Osteoblast (primary cell): ENCODE data around the gene MLLT6. TPM values are rescaled to one million over a fixed set of nuclear protein-coding genes. Genes with fewer than 3 reads are reported as not detected.

Experiments used
- DNase-seq: peaks from one replicate; pipeline ENCODE4 v3.0.0; 2011; ENCODE audit warnings: low spot score, mixed read lengths; ENCODE audit not compliant: insufficient read length; ENCODE audit errors: missing footprints
- H2AFZ ChIP-seq: 2 replicates; pipeline ENCODE4 v1.6.0; 2011; ENCODE audit warnings: mild to moderate bottlenecking, low read length
- H3K27ac ChIP-seq: 2 replicates; pipeline ENCODE4 v1.5.1; 2011; ENCODE audit warnings: mild to moderate bottlenecking, low read depth, low read length, moderate library complexity
- H3K27me3 ChIP-seq: 2 replicates; pipeline ENCODE4 v1.6.0; 2012; ENCODE audit warnings: mild to moderate bottlenecking, control low read depth, inconsistent platforms, low read length, moderate library complexity; ENCODE audit not compliant: insufficient read depth
- H3K36me3 ChIP-seq: 2 replicates; pipeline ENCODE4 v1.5.1; 2011; ENCODE audit warnings: mild to moderate bottlenecking, low read length, control low read depth, moderate library complexity; ENCODE audit not compliant: insufficient read depth
- H3K4me1 ChIP-seq: 2 replicates; pipeline ENCODE4 v1.5.1; 2011; ENCODE audit warnings: mild to moderate bottlenecking, low read length, control low read depth, moderate library complexity; ENCODE audit not compliant: insufficient read depth
- H3K4me2 ChIP-seq: 2 replicates; pipeline ENCODE4 v1.6.0; 2011; ENCODE audit warnings: mild to moderate bottlenecking, low read length; ENCODE audit not compliant: insufficient read depth
- H3K4me3 ChIP-seq: fragments of 200-600 bp; sonication (generic); 3 replicates; pipeline ENCODE4 v1.5.1; 2012; ENCODE audit warnings: mild to moderate bottlenecking, low read length, inconsistent platforms; ENCODE audit not compliant: insufficient read depth
- H3K79me2 ChIP-seq: 2 replicates; pipeline ENCODE4 v1.6.0; 2012; ENCODE audit warnings: mild to moderate bottlenecking, low read length, control low read depth, inconsistent platforms; ENCODE audit not compliant: insufficient read depth
- H3K9me3 ChIP-seq: 2 replicates; pipeline ENCODE4 v1.5.1; 2011; ENCODE audit warnings: low read depth, low read length, control low read depth
- H4K20me1 ChIP-seq: 2 replicates; pipeline ENCODE4 v1.6.0; 2012; ENCODE audit warnings: mild to moderate bottlenecking, low read length, control low read depth; ENCODE audit not compliant: insufficient read depth
- CTCF ChIP-seq: IDR thresholded peaks from 2 replicates; pipeline ENCODE4 v1.5.1; 2011; ENCODE audit warnings: mild to moderate bottlenecking, low read depth, low read length, moderate library complexity; ENCODE audit errors: extremely low read depth
- total RNA-seq: library from RNA; depleted of rRNA; stranded (reverse); fragments of >200 nt; gene quantifications from 2 replicates; pipeline ENCODE4 v1.2.3, GENCODE V29; 2012

The MLLT6 gene
- total RNA-seq, 1 donor: 33.3 TPM

- H3K4me3 ChIP-seq: no peak overlapping the region
- peaks cover 25% of the 10 kb centered on the region for H3K4me1 ChIP-seq
- peaks cover 44% of the 10 kb centered on the region for H3K36me3 ChIP-seq
- TF ChIP-seq CTCF: no peak
- no peak overlapping the region for H2AFZ ChIP-seq
- no peaks in the 10 kb centered on the region for H3K27me3 ChIP-seq
- H3K27ac ChIP-seq: peak overlapping the region; percentile 82
- peak; percentile 85 for DNase-seq
- no peaks in the 10 kb centered on the region for H3K9me3 ChIP-seq
- peaks cover 65% of the 10 kb centered on the region for H4K20me1 ChIP-seq
- peaks cover 80% of the 10 kb centered on the region for H3K79me2 ChIP-seq
- H3K4me2 ChIP-seq: no peak overlapping the region
Observed at GRCh38 chr17:38740806-38741205, 35.7 kb downstream of the MLLT6 start.

- DNase-seq: peak; percentile 77
- Histone ChIP-seq H4K20me1 (peaks cover 68% of the 10 kb centered on the region), H3K79me2 (peaks cover 86% of the 10 kb centered on the region), H3K36me3 (peaks cover 39% of the 10 kb centered on the region), H3K9me3 (no peaks in the 10 kb centered on the region), H3K27me3 (no peaks in the 10 kb centered on the region), H3K4me2 (no peak overlapping the region), H2AFZ (no peak overlapping the region), H3K27ac (peak overlapping the region; percentile 82), H3K4me1 (peaks cover 31% of the 10 kb centered on the region), H3K4me3 (no peak overlapping the region)
- TF ChIP-seq CTCF: no peak
Observed at GRCh38 chr17:38741461-38741860, 36.4 kb downstream of the MLLT6 start.

- peak; percentile 66 for DNase-seq
- no peak overlapping the region for H2AFZ ChIP-seq
- H4K20me1 ChIP-seq: peaks cover 73% of the 10 kb centered on the region
- H3K27me3 ChIP-seq: no peaks in the 10 kb centered on the region
- H3K79me2 ChIP-seq: peaks cover 91% of the 10 kb centered on the region
- no peak overlapping the region for H3K4me2 ChIP-seq
- H3K36me3 ChIP-seq: peaks cover 36% of the 10 kb centered on the region
- H3K4me3 ChIP-seq: no peak overlapping the region
- no peaks in the 10 kb centered on the region for H3K9me3 ChIP-seq
- peak overlapping the region; percentile 82 for H3K27ac ChIP-seq
- no peak for TF ChIP-seq CTCF
- peaks cover 35% of the 10 kb centered on the region for H3K4me1 ChIP-seq
Observed at GRCh38 chr17:38741921-38742410, 36.9 kb downstream of the MLLT6 start.

- Histone ChIP-seq H3K9me3 (no peaks in the 10 kb centered on the region), H3K36me3 (peaks cover 31% of the 10 kb centered on the region), H3K79me2 (peaks cover 98% of the 10 kb centered on the region), H3K27me3 (no peaks in the 10 kb centered on the region), H4K20me1 (peaks cover 74% of the 10 kb centered on the region), H2AFZ (no peak overlapping the region), H3K4me2 (no peak overlapping the region), H3K4me3 (no peak overlapping the region), H3K4me1 (peaks cover 35% of the 10 kb centered on the region), H3K27ac (peak overlapping the region; percentile 82)
- DNase-seq: peak; percentile 96
- no peak for TF ChIP-seq CTCF
Observed at GRCh38 chr17:38742411-38743308, 37.6 kb downstream of the MLLT6 start.
